Transverse colon (tissue), 4 donors: ENCODE data around the gene PJVK. TPM values are rescaled to one million over a fixed set of nuclear protein-coding genes. Genes with fewer than 3 reads are reported as not detected.

Experiments
- DNase-seq: peaks from one replicate; pipeline ENCODE4 v3.0.0-alpha.2; 2019
- H3K27ac ChIP-seq, 4 donors: fragments of 200-600 bp; sonication (generic); 2 replicates each; pipeline ENCODE4 v1.5.1; 2016 to 2018; ENCODE audit warnings: inconsistent platforms in 4 of 4
- H3K27me3 ChIP-seq: fragments of 200-600 bp; sonication (generic); 2 replicates; pipeline ENCODE4 v1.5.1; 2017; ENCODE audit warnings: inconsistent platforms
- H3K36me3 ChIP-seq, 4 donors: fragments of 200-600 bp; sonication (generic); 2 replicates each; pipeline ENCODE4 v1.5.1; 2017 to 2019; ENCODE audit warnings: inconsistent platforms in 4 of 4
- H3K4me1 ChIP-seq, 4 donors: fragments of 200-600 bp; sonication (generic); 2 replicates each; pipeline ENCODE4 v1.5.1; 2017 to 2020; ENCODE audit warnings: inconsistent platforms in 4 of 4
- H3K4me3 ChIP-seq, 4 donors: fragments of 200-600 bp; sonication (generic); 1 replicate in 1 of 4; 2 replicates in 3 of 4; pipeline versions ENCODE4 v1.5.1 to v1.6.1; 2017 to 2019; ENCODE audit warnings: inconsistent platforms in 4 of 4
- H3K9me3 ChIP-seq, 2 donors: fragments of 200-600 bp; sonication (generic); 2 replicates each; pipeline ENCODE4 v1.5.1; 2017 to 2019; ENCODE audit warnings: inconsistent platforms in 2 of 2
- EP300 ChIP-seq: sonication (generic); formaldehyde crosslinking; IDR thresholded peaks from one replicate; pipeline ENCODE4 v1.6.1; 2017; ENCODE audit warnings: antibody characterized with exemption, low read depth
- POLR2A ChIP-seq: fragments of 450-650 bp; IDR thresholded peaks from one replicate; pipeline ENCODE4 v1.6.1; 2016; ENCODE audit warnings: antibody characterized with exemption, mild to moderate bottlenecking, moderate library complexity
- POLR2AphosphoS5 ChIP-seq, 3 donors: sonication (generic); formaldehyde crosslinking; IDR thresholded peaks; one replicate each; pipeline ENCODE4 v1.6.1; 2016; ENCODE audit warnings: antibody characterized with exemption in 3 of 3
- WGBS, 2 donors: methylation state at CpG; one replicate each; pipeline ENCODE4 v1.1.5; 2018; ENCODE audit warnings: low coverage in 1 of 2; 5-methylcytosine and 5-hydroxymethylcytosine counted together
- in situ Hi-C, 4 donors: fragments of 200-750 bp; cut with MboI; loops; one replicate each; pipeline versions ENCODE4 v1.15.0 to v1.15.1; 2017; ENCODE audit warnings: low sequenced_read_pairs in 3 of 4, low pct_ligation_motif_present in 1 of 4, low pct_unique_long_range_greater_than_20kb in 1 of 4
- intact Hi-C: fragments of 100-400 bp; cut with DNase I; formaldehyde crosslinking; loops from one replicate; pipeline ENCODE4 v1.15.1; 2023; ENCODE audit warnings: low total_unique reads
- total RNA-seq, 4 donors: library from RNA; depleted of rRNA; stranded (reverse); fragments of >200 nt; gene quantifications; one replicate each; pipeline ENCODE4 v1.1.0, GENCODE V29; 2016
- TF ChIP-seq, protein P1 (sequence below), 5 experiments: fragments of 200-600 bp in 3 of 5; fragments of 450-650 bp in 2 of 5; sonication (generic) in 3 of 5; IDR thresholded peaks; 1 replicate in 2 of 5; 2 replicates in 3 of 5; pipeline ENCODE4 v1.5.1; 2016 to 2017; ENCODE audit warnings: antibody characterized with exemption in 5 of 5, inconsistent platforms in 3 of 5, mild to moderate bottlenecking in 2 of 5, moderate library complexity in 1 of 5

The PJVK gene
- total RNA-seq, 4 donors from 2014 or later = 1.6 to 3.2 TPM; not detected in 2

DNA sequence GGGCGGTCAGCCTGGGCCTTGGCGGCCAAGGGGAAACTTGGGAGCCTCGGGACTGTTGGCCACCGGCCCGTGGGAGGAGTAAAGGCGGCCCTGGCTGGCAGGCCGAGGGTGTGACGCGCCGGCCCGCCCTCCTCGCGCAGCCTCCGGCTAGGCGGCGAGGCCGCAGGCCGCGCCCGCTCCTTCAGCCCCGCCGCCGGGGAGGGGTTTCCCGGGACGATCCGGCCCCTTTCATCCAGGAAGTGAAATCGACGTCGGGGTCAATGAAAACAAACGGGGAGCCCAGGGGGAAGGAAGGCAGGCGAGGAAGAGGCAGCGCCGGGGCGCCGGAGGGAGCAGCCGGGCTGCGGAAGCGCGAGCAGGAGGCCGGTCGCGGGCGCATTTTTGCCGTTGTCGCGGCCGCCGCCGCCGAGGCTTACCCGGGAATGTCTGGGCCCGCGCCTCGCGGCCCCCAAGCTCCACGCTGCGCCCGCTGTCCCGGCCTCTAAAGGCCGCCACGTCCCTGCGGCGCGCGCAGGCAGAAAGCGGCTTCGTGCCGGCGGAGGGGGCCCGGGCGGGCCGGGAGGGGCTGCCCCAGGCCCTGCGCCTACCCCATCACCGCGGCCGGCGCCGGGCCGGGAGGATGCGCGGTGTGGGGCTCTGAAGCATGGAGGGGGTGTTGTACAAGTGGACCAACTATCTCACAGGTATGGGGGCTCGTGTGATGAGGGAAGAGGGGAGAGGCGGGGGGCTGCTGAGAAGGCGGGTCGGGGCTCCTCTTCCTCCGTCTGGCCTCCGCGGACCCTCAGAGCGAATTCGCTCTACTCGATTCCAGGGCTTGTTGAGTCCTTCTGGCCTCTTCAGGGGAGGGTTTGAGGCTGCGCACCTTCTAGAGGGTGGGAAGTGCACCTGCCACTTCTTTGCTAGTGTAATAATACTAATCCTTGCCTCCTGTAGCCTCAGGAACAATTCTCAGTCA, 29.3 kb downstream of the PJVK start, which contains the start of gene PLEKHA3:
PLEKHA3 (plus strand) TSS at position 231 of the 955 bp plus-strand sequence; CDS start at position 644, 413 bp downstream.
- no peaks in the 10 kb centered on the region for H3K36me3 ChIP-seq
- peak within 1 kb of the TSS; percentile 77 to 94 (median 82) for H3K4me3 ChIP-seq
- H3K27me3 ChIP-seq = no peaks in the 10 kb centered on the region
- peak; percentile 84 to 91 (median 88) for TF ChIP-seq POLR2AphosphoS5 (IDR thresholded peaks at IDR 0.05)
- TF ChIP-seq, protein P1, sequence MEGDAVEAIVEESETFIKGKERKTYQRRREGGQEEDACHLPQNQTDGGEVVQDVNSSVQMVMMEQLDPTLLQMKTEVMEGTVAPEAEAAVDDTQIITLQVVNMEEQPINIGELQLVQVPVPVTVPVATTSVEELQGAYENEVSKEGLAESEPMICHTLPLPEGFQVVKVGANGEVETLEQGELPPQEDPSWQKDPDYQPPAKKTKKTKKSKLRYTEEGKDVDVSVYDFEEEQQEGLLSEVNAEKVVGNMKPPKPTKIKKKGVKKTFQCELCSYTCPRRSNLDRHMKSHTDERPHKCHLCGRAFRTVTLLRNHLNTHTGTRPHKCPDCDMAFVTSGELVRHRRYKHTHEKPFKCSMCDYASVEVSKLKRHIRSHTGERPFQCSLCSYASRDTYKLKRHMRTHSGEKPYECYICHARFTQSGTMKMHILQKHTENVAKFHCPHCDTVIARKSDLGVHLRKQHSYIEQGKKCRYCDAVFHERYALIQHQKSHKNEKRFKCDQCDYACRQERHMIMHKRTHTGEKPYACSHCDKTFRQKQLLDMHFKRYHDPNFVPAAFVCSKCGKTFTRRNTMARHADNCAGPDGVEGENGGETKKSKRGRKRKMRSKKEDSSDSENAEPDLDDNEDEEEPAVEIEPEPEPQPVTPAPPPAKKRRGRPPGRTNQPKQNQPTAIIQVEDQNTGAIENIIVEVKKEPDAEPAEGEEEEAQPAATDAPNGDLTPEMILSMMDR (IDR thresholded peaks at IDR 0.05) = no peak
- no peak for TF ChIP-seq EP300
- peak; percentile 87 for TF ChIP-seq POLR2A
- peaks cover 18 to 62% (median 42%) of the 10 kb centered on the region in 4 donors for H3K4me1 ChIP-seq
- H3K9me3 ChIP-seq = no peaks in the 10 kb centered on the region
- in situ Hi-C loops (no loop called here), intact Hi-C loops (loop anchor here (10.0 kb wide), 1 partner anchor 344 kb away; no protein-coding TSS in a partner anchor)
- 1% methylated on average over 44 of the region's 92 CpGs; no CpG with 5 or more reads in 1 of the 2 donors for WGBS, 2 donors
- DNase-seq = peak; percentile 95
- H3K27ac ChIP-seq = peak within 1 kb of the TSS; percentile 94 to 98 (median 97)

DNA sequence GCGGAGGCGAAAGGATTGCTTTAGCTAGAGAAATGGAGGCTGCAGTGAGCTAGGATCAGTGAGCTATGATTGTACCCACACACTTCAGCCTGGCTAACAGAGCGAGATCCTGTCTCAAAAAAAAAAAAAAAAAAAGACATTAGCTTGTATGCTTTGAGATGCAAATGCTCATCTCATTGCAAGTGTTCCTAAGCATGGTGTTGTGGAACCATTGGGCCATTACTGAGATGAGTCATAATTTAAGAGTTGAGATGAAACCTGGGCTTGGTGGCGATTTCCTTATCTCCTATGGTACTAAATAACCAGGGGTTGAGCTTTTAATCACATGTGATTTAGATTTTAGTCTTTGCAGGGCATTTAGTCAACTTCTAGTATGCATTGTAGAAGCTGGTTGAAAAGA, 31.3 kb downstream of the PJVK start:
- no peaks in the 10 kb centered on the region for H3K9me3 ChIP-seq
- H3K4me3 ChIP-seq = peak overlapping the region in 1 of 4 donors; percentile 77
- in situ Hi-C loops = no loop called here
- H3K27me3 ChIP-seq = no peaks in the 10 kb centered on the region
- intact Hi-C loops = loop anchor here (10.0 kb wide), 1 partner anchor 342 kb away; no protein-coding TSS in a partner anchor
- peaks cover 0 to 6% (median 1%) of the 10 kb centered on the region in 4 donors for H3K36me3 ChIP-seq
- H3K4me1 ChIP-seq = peaks cover 18 to 55% (median 40%) of the 10 kb centered on the region in 4 donors
- H3K27ac ChIP-seq = no peak overlapping the region
- DNase-seq = no peak
- TF ChIP-seq POLR2AphosphoS5 (IDR thresholded peaks at IDR 0.05) (no peak), EP300 (no peak), POLR2A (no peak)
- TF ChIP-seq, protein P1 (IDR thresholded peaks at IDR 0.05) = no peak
- 80 to 83% methylated on average over 4 of the region's 4 CpGs for WGBS, 2 donors

DNA sequence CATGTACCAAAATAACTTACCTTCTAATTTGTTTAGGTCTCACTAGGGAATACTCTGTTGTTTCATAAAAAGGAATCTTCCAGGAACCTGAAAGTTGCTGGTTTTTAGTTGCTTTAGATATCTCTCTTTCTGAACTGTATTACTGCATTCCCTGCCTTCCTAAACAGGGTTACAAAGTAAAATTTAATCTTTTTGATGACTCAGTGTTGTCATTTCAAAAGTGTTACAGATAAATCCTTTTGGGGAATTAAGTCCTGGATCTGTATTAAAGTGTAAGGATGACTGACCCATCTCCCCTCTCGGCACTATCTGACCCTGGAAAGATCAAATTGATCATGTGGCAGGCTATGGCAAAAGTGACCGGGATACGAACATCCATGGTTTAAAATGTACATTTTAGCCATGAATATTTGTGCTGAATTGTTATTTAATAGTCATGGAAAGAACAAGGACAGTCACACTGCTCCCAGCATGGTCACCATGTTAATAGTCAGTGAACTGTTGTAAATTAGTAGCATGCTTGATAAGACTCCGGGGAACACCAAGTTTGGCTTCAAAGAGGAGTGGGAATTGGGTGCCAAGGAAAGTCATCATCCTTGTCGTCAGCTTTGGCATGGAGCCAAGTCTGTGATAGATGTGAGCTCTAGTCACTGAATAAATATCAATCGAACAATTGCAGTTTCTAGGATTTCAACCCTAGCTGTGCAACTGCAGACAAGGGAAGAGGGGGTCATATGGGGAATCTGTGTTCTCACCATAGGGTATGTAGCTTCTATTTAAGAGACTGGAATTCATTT, 33.3 kb downstream of the PJVK start:
- TF ChIP-seq, protein P1 (IDR thresholded peaks at IDR 0.05) = no peak
- peak in 1 of 3 donors; percentile 11 for TF ChIP-seq POLR2AphosphoS5 (IDR thresholded peaks at IDR 0.05)
- Histone ChIP-seq H3K4me1 (peaks cover 18 to 44% (median 35%) of the 10 kb centered on the region in 4 donors), H3K4me3 (no peak overlapping the region), H3K9me3 (no peaks in the 10 kb centered on the region), H3K27me3 (no peaks in the 10 kb centered on the region), H3K36me3 (peaks cover 0 to 6% (median 2%) of the 10 kb centered on the region in 4 donors), H3K27ac (no peak overlapping the region)
- DNase-seq = no peak
- WGBS, 2 donors = 48% methylated on average over 6 of the region's 6 CpGs; no CpG with 5 or more reads in 1 of the 2 donors
- in situ Hi-C loops = no loop called here
- intact Hi-C loops = loop anchor here (10.0 kb wide), 1 partner anchor 340 kb away; no protein-coding TSS in a partner anchor

DNA sequence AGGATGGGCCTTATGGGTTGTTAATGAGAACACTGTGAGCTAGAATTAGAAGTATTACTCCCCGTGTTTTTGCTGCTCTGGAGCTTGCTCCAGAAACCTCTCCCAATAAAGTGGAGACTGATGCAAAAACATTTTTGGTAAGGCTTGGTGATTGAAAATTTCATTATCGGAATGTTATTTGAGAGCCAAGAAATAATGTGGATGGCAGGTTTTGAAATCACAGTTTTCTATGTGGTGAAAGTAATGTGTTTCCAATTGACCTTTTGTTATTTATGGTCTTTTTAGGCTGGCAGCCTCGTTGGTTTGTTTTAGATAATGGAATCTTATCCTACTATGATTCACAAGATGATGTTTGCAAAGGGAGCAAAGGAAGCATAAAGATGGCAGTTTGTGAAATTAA, 34.2 kb downstream of the PJVK start:
- H3K9me3 ChIP-seq = no peaks in the 10 kb centered on the region
- WGBS, 2 donors = 57 to 74% methylated on average over 2 to 3 of the region's 3 CpGs
- H3K27ac ChIP-seq = no peak overlapping the region
- H3K4me3 ChIP-seq = no peak overlapping the region
- H3K36me3 ChIP-seq = peaks cover 0 to 14% (median 2%) of the 10 kb centered on the region in 4 donors
- TF ChIP-seq POLR2AphosphoS5 (IDR thresholded peaks at IDR 0.05) (no peak), EP300 (no peak), POLR2A (no peak)
- TF ChIP-seq, protein P1 (IDR thresholded peaks at IDR 0.05) = no peak
- H3K4me1 ChIP-seq = peaks cover 15 to 38% (median 30%) of the 10 kb centered on the region in 4 donors
- intact Hi-C loops = loop anchor here (10.0 kb wide), 1 partner anchor 339 kb away; no protein-coding TSS in a partner anchor
- no peaks in the 10 kb centered on the region for H3K27me3 ChIP-seq
- in situ Hi-C loops = no loop called here
- DNase-seq = no peak
